Tibial nerve (tissue), 4 donors: ENCODE data around the gene SLAMF9. TPM values are rescaled to one million over a fixed set of nuclear protein-coding genes. Genes with fewer than 3 reads are reported as not detected.

Experiments used
- DNase-seq, 2 donors: peaks; one replicate each; pipeline ENCODE4 v3.0.0-alpha.2; 2019; ENCODE audit warnings: low spot score in 2 of 2
- H3K27ac ChIP-seq, 4 donors: fragments of 200-600 bp; sonication (generic) in 3 of 4; one replicate each; pipeline ENCODE4 v1.5.1; 2017 to 2019; ENCODE audit warnings: mild to moderate bottlenecking in 1 of 4
- H3K27me3 ChIP-seq, 2 donors: fragments of 200-600 bp; sonication (generic) in 1 of 2; one replicate each; pipeline versions ENCODE4 v1.5.1 to v1.6.0; 2017 to 2019
- H3K36me3 ChIP-seq, 3 donors: fragments of 200-600 bp; sonication (generic); one replicate each; pipeline ENCODE4 v1.5.1; 2018 to 2019
- H3K4me1 ChIP-seq, 4 donors: fragments of 200-600 bp; sonication (generic) in 3 of 4; one replicate each; pipeline ENCODE4 v1.5.1; 2017 to 2019
- H3K4me3 ChIP-seq, 4 donors: fragments of 200-600 bp; sonication (generic) in 3 of 4; one replicate each; pipeline ENCODE4 v1.5.1; 2017 to 2019; ENCODE audit warnings: mild to moderate bottlenecking in 1 of 4, moderate library complexity in 1 of 4
- H3K9me3 ChIP-seq, 4 donors: fragments of 200-600 bp; sonication (generic) in 3 of 4; one replicate each; pipeline ENCODE4 v1.5.1; 2017 to 2019
- CTCF ChIP-seq, 5 experiments: fragments of 200-600 bp in 3 of 5; fragments of 450-650 bp in 2 of 5; sonication (generic) in 3 of 5; IDR thresholded peaks; one replicate each; pipeline ENCODE4 v1.5.1; 2016 to 2019; ENCODE audit warnings: antibody characterized with exemption in 5 of 5, mild to moderate bottlenecking in 3 of 5, moderate library complexity in 2 of 5
- EP300 ChIP-seq, 2 donors: sonication (generic); formaldehyde crosslinking; IDR thresholded peaks; one replicate each; pipeline ENCODE4 v1.6.1; 2017; ENCODE audit warnings: antibody characterized with exemption in 2 of 2, mild to moderate bottlenecking in 1 of 2
- POLR2A ChIP-seq, 2 donors: fragments of 450-650 bp; IDR thresholded peaks; one replicate each; pipeline ENCODE4 v1.6.1; 2017; ENCODE audit warnings: antibody characterized with exemption in 2 of 2, mild to moderate bottlenecking in 2 of 2, moderate library complexity in 2 of 2
- WGBS, 2 donors: methylation state at CpG; one replicate each; pipeline ENCODE4 v1.1.5; 2018; 5-methylcytosine and 5-hydroxymethylcytosine counted together
- total RNA-seq, 4 donors: library from RNA; depleted of rRNA; stranded (reverse); fragments of >200 nt; gene quantifications; one replicate each; pipeline ENCODE4 v1.1.0, GENCODE V29; 2016

SLAMF9 gene
- total RNA-seq, 4 donors from 2014 or later = not detected

GRCh38 chr1:159933347-159933746, 20.7 kb downstream of the SLAMF9 start:
- Histone ChIP-seq H3K4me1 (peaks cover 0 to 17% (median 8%) of the 10 kb centered on the region in 4 donors), H3K9me3 (no peaks in the 10 kb centered on the region), H3K27me3 (peaks cover 0 to 2% of the 10 kb centered on the region in 2 donors), H3K4me3 (no peak overlapping the region), H3K27ac (no peak overlapping the region), H3K36me3 (no peaks in the 10 kb centered on the region)
- no peak for TF ChIP-seq POLR2A (IDR thresholded peaks at IDR 0.05)
- TF ChIP-seq EP300 (IDR thresholded peaks at IDR 0.05) = no peak
- no peak for TF ChIP-seq CTCF (IDR thresholded peaks at IDR 0.05)
- DNase-seq = no peak
- 75 to 79% methylated on average over 4 of the region's 4 CpGs for WGBS, 2 donors

DNA sequence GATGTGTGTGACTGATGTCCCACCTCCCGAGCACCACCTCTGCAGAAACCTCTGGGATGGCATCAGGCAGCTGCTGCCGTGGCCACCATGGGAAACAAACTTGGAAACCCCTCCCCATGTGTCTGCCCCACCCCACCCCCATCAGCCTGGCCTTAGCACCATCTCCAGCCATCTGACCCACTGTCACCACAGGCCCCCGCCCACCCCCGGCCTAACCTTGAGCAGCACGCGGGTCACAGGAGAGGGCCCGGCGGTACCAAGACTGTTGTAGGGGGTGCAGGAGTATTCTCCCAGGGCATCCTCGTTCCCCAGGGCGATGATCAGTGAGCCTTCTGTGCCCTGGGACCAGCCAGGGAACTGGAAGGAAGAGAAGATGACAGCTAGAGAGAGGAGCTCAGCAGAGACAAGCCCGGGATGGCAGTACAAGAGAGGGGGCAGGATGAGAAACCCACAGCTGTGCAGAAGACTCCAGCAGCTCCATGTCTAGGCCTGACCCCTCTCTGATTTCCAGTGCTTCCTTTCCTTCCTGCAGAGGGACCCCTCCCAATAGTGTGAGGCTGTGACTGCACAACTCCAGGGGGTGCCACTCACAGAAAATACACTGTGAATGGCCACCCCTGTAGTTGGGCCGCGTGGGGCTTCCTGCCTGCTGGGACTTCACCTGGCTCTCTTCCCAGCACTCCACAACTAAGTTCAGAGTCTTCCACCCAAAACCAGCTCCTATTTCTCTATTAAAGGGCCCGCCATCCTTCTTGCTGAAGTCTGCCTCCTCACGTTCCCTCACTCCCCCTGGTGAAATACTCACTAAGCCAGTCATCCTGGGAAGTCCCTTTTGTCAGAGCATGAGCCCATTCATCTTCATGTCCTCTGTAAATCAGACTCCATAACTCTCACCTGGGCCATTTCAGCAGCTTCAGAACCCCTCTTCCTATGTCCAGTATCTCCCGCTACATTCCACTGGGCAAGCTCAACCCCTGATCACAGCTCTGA, 21.4 kb downstream of the SLAMF9 start:
- no peak overlapping the region for H3K4me3 ChIP-seq
- no peaks in the 10 kb centered on the region for H3K27me3 ChIP-seq
- H3K27ac ChIP-seq = no peak overlapping the region
- 74 to 80% methylated on average over 8 to 16 of the region's 16 CpGs for WGBS, 2 donors
- TF ChIP-seq POLR2A (IDR thresholded peaks at IDR 0.05) (no peak), EP300 (IDR thresholded peaks at IDR 0.05) (no peak), CTCF (IDR thresholded peaks at IDR 0.05) (no peak)
- no peaks in the 10 kb centered on the region for H3K9me3 ChIP-seq
- H3K36me3 ChIP-seq = no peaks in the 10 kb centered on the region
- H3K4me1 ChIP-seq = peaks cover 0 to 17% (median 8%) of the 10 kb centered on the region in 4 donors
- no peak for DNase-seq

- no peak for DNase-seq
- TF ChIP-seq POLR2A (IDR thresholded peaks at IDR 0.05) = no peak
- TF ChIP-seq CTCF (IDR thresholded peaks at IDR 0.05) = no peak
- TF ChIP-seq EP300 (IDR thresholded peaks at IDR 0.05) = no peak
These were observed 22.3 kb downstream of the SLAMF9 start for GRCh38 chr1:159931795-159932173.

DNA sequence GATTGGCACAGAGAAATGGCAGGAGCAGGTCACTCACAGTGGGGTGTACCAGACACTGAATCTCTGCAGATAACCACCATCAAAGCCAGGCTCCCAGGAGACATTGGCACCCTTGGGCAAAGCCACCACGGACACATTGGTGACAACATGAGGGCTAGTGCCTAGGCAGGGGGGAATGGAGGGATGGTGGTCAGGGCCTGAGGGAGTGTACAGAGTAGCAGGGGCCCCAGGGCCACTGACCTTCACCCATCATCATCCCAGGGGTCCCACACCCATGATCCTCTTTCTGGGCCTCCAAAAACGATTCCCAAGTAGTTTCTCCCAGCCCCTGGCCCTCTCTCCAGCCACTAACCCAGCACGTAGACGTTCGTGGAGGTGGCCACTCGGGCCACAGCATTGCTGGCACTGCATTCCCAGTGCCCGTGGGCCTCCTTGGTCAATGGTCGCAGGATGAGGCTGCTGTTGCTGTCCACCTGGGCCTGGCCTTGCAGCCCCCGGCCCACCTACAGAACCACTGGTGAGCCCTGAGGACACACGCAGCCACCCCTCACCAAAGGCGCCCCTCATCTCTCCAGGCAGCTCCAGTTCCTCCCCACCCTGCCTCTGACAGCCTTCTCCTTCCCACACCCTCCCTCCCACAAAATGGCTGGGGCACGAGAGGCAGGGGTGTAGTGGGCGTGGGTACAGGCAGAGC, 22.8 kb downstream of the SLAMF9 start:
- no peaks in the 10 kb centered on the region for H3K9me3 ChIP-seq
- TF ChIP-seq POLR2A (IDR thresholded peaks at IDR 0.05) (no peak), EP300 (IDR thresholded peaks at IDR 0.05) (no peak), CTCF (IDR thresholded peaks at IDR 0.05) (no peak)
- DNase-seq = no peak
- H3K27me3 ChIP-seq = no peaks in the 10 kb centered on the region
- H3K36me3 ChIP-seq = no peaks in the 10 kb centered on the region
- H3K27ac ChIP-seq = no peak overlapping the region
- peaks cover 0 to 7% (median 3%) of the 10 kb centered on the region in 4 donors for H3K4me1 ChIP-seq
- 79 to 83% methylated on average over 13 of the region's 13 CpGs for WGBS, 2 donors
- no peak overlapping the region for H3K4me3 ChIP-seq

More at GRCh38 chr1:159931795-159932173, 22.3 kb downstream of the SLAMF9 start:
- Histone ChIP-seq H3K36me3 (no peaks in the 10 kb centered on the region), H3K9me3 (no peaks in the 10 kb centered on the region), H3K4me3 (no peak overlapping the region), H3K4me1 (peaks cover 0 to 10% (median 4%) of the 10 kb centered on the region in 4 donors), H3K27ac (no peak overlapping the region), H3K27me3 (no peaks in the 10 kb centered on the region)
- 95 to 97% methylated on average over 3 of the region's 3 CpGs for WGBS, 2 donors

GRCh38 chr1:159930634-159931033, 23.4 kb downstream of the SLAMF9 start:
- Histone ChIP-seq H3K4me1 (peaks cover 0 to 9% (median 8%) of the 10 kb centered on the region in 4 donors), H3K36me3 (no peaks in the 10 kb centered on the region), H3K27me3 (no peaks in the 10 kb centered on the region), H3K27ac (no peak overlapping the region), H3K9me3 (no peaks in the 10 kb centered on the region), H3K4me3 (no peak overlapping the region)
- 93 to 98% methylated on average over 7 to 8 of the region's 8 CpGs for WGBS, 2 donors
- DNase-seq = no peak
- no peak for TF ChIP-seq CTCF (IDR thresholded peaks at IDR 0.05)
- TF ChIP-seq POLR2A (IDR thresholded peaks at IDR 0.05) = no peak
- TF ChIP-seq EP300 (IDR thresholded peaks at IDR 0.05) = no peak
